22Rv1 (cell line): ENCODE data around the gene STAC3.

ENCODE experiments used
- ZFX ChIP-seq: fragments of 450-650 bp; IDR thresholded peaks from 2 replicates; pipeline ENCODE4 v1.6.1; 2017; ENCODE audit warnings: antibody characterized with exemption, borderline replicate concordance
- TF ChIP-seq, protein P1 (sequence below): fragments of 450-650 bp; IDR thresholded peaks from 2 replicates; pipeline ENCODE4 v1.5.1; 2017; ENCODE audit warnings: mild to moderate bottlenecking

DNA sequence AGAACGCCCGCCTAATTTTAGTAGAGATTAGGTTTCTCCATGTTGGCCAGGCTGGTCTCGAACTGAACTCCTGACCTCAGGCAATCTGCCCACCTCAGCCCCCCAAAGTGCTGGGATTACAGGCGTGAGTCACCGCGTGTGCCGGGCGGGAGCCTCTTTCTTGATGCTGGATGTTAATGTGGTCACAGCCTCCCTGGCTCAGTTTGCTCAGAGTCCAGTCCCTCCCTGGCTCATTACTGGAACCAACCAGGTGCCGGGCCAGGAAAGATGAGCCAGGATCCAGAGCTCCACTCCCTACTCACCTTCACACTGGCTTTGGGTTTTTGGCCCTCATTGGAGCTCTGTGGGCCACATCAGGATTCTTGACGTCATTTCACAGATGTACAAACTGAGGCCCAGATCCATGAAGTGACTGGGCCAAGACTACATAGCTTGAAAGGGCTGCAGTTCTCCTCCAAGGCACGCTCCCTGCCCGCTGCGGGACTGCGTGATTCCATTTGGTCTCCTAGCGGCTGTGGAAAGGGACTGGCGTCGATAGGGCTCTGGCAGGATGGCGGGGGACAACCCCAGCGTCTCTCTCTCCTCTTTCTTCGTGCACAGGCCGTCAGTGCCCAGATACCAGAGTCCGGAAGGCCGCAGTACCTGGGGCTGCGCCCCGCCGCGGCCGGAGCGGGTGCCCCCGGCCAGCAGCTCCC is 26.6 kb downstream of the STAC3 start:
- TF ChIP-seq, protein P1, sequence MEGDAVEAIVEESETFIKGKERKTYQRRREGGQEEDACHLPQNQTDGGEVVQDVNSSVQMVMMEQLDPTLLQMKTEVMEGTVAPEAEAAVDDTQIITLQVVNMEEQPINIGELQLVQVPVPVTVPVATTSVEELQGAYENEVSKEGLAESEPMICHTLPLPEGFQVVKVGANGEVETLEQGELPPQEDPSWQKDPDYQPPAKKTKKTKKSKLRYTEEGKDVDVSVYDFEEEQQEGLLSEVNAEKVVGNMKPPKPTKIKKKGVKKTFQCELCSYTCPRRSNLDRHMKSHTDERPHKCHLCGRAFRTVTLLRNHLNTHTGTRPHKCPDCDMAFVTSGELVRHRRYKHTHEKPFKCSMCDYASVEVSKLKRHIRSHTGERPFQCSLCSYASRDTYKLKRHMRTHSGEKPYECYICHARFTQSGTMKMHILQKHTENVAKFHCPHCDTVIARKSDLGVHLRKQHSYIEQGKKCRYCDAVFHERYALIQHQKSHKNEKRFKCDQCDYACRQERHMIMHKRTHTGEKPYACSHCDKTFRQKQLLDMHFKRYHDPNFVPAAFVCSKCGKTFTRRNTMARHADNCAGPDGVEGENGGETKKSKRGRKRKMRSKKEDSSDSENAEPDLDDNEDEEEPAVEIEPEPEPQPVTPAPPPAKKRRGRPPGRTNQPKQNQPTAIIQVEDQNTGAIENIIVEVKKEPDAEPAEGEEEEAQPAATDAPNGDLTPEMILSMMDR, result no peak
- no peak for TF ChIP-seq ZFX
